ENCODE measurements around the gene SMG6. TPM values are rescaled to one million over a fixed set of nuclear protein-coding genes. Genes with fewer than 3 reads are reported as not detected.
A peak's percentile ranks its signal among the peaks of the same experiment; 100 is the strongest.

SMG6 gene
- total RNA-seq, 6 experiments from 2014 or later, result 7.4 to 10.4 (median 8.9) TPM

- intact Hi-C loops (cut with DNase I), result no loop called here
- H3K27ac ChIP-seq, result no peak overlapping the region
- 92% methylated on average over 7 of the region's 11 CpGs for whole genome bisulfite sequencing (ENCODE audit: insufficient coverage, low coverage, low lambda C conversion rate, missing lambda C conversion rate)
- H3K36me3 ChIP-seq, result no peaks in the 10 kb centered on the region
- DNase-seq (no peak), ATAC-seq (peak in 3 of 4 donors; percentile 40 to 54 (median 52))
- peaks cover 0 to 11% (median 4%) of the 10 kb centered on the region in 4 donors for H3K4me1 ChIP-seq
- H3K27me3 ChIP-seq, result no peaks in the 10 kb centered on the region
- no peaks in the 10 kb centered on the region for H3K9me3 ChIP-seq
- TF ChIP-seq CTCF (IDR thresholded peaks at IDR 0.05) (no peak), POLR2A (IDR thresholded peaks at IDR 0.05) (no peak)
- no peak overlapping the region for H3K4me3 ChIP-seq
These were observed 166.1 kb downstream of the SMG6 start for GRCh38 chr17:2137342-2138098.

GRCh38 chr17:2136241-2136640 lies 167.3 kb downstream of the SMG6 start:
- intact Hi-C loops (cut with DNase I), result no loop called here

GRCh38 chr17:2128011-2128410 lies 175.6 kb downstream of the SMG6 start:
- WGBS (ENCODE audit: insufficient coverage, low coverage, low lambda C conversion rate, missing lambda C conversion rate), result 81% methylated on average over 7 of the region's 15 CpGs
- DNase-seq (no peak), ATAC-seq (no peak)
- TF ChIP-seq POLR2A (IDR thresholded peaks at IDR 0.05), result no peak
- no peak for TF ChIP-seq CTCF (IDR thresholded peaks at IDR 0.05)
- H3K4me1 ChIP-seq, result peaks cover 0 to 13% (median 2%) of the 10 kb centered on the region in 4 donors
- H3K36me3 ChIP-seq, result no peaks in the 10 kb centered on the region
- intact Hi-C loops (cut with DNase I), result no loop called here
- no peak overlapping the region for H3K27ac ChIP-seq
- no peaks in the 10 kb centered on the region for H3K9me3 ChIP-seq
- no peaks in the 10 kb centered on the region for H3K27me3 ChIP-seq
- H3K4me3 ChIP-seq, result no peak overlapping the region

More at GRCh38 chr17:2136241-2136640, 167.3 kb downstream of the SMG6 start:
- Histone ChIP-seq H3K27ac (no peak overlapping the region), H3K4me3 (no peak overlapping the region), H3K4me1 (peaks cover 0 to 11% (median 4%) of the 10 kb centered on the region in 4 donors), H3K27me3 (no peaks in the 10 kb centered on the region), H3K9me3 (no peaks in the 10 kb centered on the region), H3K36me3 (no peaks in the 10 kb centered on the region)
- TF ChIP-seq CTCF (IDR thresholded peaks at IDR 0.05) (no peak), POLR2A (IDR thresholded peaks at IDR 0.05) (no peak)
- ATAC-seq (no peak), DNase-seq (no peak)
- WGBS (ENCODE audit: insufficient coverage, low coverage, low lambda C conversion rate, missing lambda C conversion rate), result 96% methylated on average over 4 of the region's 6 CpGs

GRCh38 chr17:2125013-2125535 lies 178.5 kb downstream of the SMG6 start:
- Histone ChIP-seq H3K27me3 (no peaks in the 10 kb centered on the region), H3K27ac (no peak overlapping the region), H3K4me3 (no peak overlapping the region), H3K4me1 (peaks cover 0 to 27% (median 3%) of the 10 kb centered on the region in 4 donors), H3K9me3 (no peaks in the 10 kb centered on the region), H3K36me3 (no peaks in the 10 kb centered on the region)
- ATAC-seq, result no peak
- intact Hi-C loops (cut with DNase I), result no loop called here
- DNase-seq, result no peak
- WGBS (ENCODE audit: insufficient coverage, low coverage, low lambda C conversion rate, missing lambda C conversion rate), result 96% methylated on average over 5 of the region's 6 CpGs
- TF ChIP-seq POLR2A (IDR thresholded peaks at IDR 0.05), result no peak
- TF ChIP-seq CTCF (IDR thresholded peaks at IDR 0.05), result no peak
